ENCODE results near the gene ATP6V1F. TPM values are rescaled to one million over a fixed set of nuclear protein-coding genes. Genes with fewer than 3 reads are reported as not detected.

The ATP6V1F gene
- 69.5 and 134 TPM in 2 replicates for total RNA-seq

GRCh38 chr7:128862571-128863432 is at the start of gene ATP6V1F:
TSS of gene ATP6V1F (plus strand) at chr7:128862856. CDS start at chr7:128862905, 49 bp downstream.
- peak within 1 kb of the TSS; percentile 65 for H3K4me3 ChIP-seq (ENCODE audit: low read depth, low read length)
- no peak for TF ChIP-seq CTCF (conservative IDR thresholded peaks at IDR 0.05; ENCODE audit: low read depth, low read length)
- peak; percentile 82 for DNase-seq (ENCODE audit: low read depth)

GRCh38 chr7:128814499-128814898 is 48.2 kb upstream of the ATP6V1F start:
- DNase-seq (ENCODE audit: low read depth), result no peak
- no peak overlapping the region for H3K4me3 ChIP-seq (ENCODE audit: low read depth, low read length)
- TF ChIP-seq CTCF (conservative IDR thresholded peaks at IDR 0.05; ENCODE audit: low read depth, low read length), result no peak

DNA sequence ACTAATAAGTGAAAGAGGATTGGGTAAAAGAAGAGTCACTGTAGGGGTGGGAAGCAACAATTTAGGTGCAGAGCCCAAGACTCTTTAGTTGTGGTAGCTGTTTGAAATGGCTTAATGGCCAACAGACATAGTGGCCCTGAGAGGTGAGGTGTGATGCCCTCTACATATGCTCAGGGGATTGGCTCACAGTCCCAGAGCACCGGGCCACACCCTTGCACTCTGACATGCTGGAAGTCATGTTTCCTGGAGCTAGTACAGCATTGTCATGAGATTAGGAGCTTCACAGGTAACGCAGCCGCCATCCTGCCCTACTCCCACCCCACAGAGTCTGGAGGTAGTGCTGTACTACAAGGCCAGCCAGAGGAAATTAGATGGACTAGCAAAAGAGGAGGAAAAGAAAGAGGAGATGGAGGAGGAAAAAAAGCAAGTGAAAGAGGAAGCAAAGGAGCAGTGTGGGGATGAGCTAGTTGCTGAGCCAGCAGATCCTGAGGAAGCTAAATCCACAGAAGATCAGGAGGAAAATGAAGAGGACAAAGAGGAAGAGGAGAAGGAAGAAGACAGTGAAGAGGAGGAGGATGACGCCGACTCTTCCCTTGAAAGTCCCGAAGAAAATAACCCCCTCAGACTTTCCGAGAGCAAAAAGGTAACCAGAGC is 47.2 kb upstream of the ATP6V1F start:
- H3K4me3 ChIP-seq (ENCODE audit: low read depth, low read length), result no peak overlapping the region
- no peak for DNase-seq (ENCODE audit: low read depth)
- no peak for TF ChIP-seq CTCF (conservative IDR thresholded peaks at IDR 0.05; ENCODE audit: low read depth, low read length)

DNA sequence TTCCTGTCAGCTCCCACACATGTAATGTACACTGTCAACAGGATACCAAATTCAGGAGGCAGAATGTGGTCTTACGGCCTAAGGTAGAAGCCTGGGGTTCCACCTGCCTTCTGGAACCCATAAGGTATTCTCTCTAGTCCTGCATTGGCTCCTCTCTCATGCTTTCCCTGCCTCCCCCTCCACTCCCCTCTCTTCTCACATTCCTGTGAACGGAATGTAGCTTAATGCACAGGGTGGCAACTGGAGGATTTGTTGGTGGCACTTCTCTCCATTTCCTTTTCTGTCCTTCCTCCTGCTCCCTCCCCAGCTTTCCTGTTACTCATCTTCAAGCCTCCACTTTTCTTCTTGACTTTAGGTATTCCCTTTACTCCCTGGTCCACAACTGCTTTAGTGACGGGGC is 44.0 kb upstream of the ATP6V1F start:
- no peak overlapping the region for H3K4me3 ChIP-seq (ENCODE audit: low read depth, low read length)
- no peak for TF ChIP-seq CTCF (conservative IDR thresholded peaks at IDR 0.05; ENCODE audit: low read depth, low read length)
- no peak for DNase-seq (ENCODE audit: low read depth)

GRCh38 chr7:128821724-128822123 is 40.9 kb upstream of the ATP6V1F start:
- no peak for TF ChIP-seq CTCF (conservative IDR thresholded peaks at IDR 0.05; ENCODE audit: low read depth, low read length)
- H3K4me3 ChIP-seq (ENCODE audit: low read depth, low read length), result no peak overlapping the region
- no peak for DNase-seq (ENCODE audit: low read depth)

- TF ChIP-seq CTCF (conservative IDR thresholded peaks at IDR 0.05; ENCODE audit: low read depth, low read length), result no peak
- no peak for DNase-seq (ENCODE audit: low read depth)
- H3K4me3 ChIP-seq (ENCODE audit: low read depth, low read length), result no peak overlapping the region
Measured at GRCh38 chr7:128826512-128826911, 36.1 kb upstream of the ATP6V1F start.
